Astrocyte of the spinal cord (primary cell): ENCODE measurements around the gene NCOA3.

Experiments used
- DNase-seq: peaks from one replicate; pipeline ENCODE4 v3.0.0; 2011; ENCODE audit warnings: low read depth, low spot score
- H3K4me3 ChIP-seq: 2 replicates; pipeline ENCODE4 v1.5.1; 2011; ENCODE audit warnings: low read depth, mild to moderate bottlenecking, low read length, moderate library complexity
- in situ Hi-C: cut with HindIII; loops from 2 replicates; pipeline ENCODE4 v1.10.0; 2017; ENCODE audit warnings: low sequenced_read_pairs
- TF ChIP-seq, protein P1 (sequence below): IDR thresholded peaks from 2 replicates; pipeline ENCODE4 v1.5.1; 2012; ENCODE audit warnings: low read depth, mild to moderate bottlenecking, low read length, inconsistent platforms

Gene NCOA3

DNA sequence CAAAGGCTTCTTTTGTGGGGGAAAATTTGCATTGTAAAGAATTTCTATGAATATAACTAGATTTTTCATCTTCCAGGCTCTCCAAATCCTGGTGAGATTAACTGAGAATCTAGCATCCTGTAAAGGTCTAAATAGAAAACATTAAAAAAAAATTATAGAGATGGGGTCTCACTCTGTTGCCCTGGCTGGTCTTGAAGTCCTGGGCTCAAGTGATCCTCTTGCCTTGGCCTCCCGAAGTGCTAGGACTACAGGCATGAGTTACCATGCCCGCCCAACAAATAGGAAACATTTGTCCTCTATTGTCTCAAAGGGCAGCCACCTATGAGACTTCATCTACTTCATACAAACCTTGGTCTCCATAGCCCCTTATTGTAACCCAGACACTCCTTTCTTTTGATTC is 25.2 kb upstream of the NCOA3 start:
- DNase-seq = no peak
- in situ Hi-C loops = no loop called here
- TF ChIP-seq, protein P1, sequence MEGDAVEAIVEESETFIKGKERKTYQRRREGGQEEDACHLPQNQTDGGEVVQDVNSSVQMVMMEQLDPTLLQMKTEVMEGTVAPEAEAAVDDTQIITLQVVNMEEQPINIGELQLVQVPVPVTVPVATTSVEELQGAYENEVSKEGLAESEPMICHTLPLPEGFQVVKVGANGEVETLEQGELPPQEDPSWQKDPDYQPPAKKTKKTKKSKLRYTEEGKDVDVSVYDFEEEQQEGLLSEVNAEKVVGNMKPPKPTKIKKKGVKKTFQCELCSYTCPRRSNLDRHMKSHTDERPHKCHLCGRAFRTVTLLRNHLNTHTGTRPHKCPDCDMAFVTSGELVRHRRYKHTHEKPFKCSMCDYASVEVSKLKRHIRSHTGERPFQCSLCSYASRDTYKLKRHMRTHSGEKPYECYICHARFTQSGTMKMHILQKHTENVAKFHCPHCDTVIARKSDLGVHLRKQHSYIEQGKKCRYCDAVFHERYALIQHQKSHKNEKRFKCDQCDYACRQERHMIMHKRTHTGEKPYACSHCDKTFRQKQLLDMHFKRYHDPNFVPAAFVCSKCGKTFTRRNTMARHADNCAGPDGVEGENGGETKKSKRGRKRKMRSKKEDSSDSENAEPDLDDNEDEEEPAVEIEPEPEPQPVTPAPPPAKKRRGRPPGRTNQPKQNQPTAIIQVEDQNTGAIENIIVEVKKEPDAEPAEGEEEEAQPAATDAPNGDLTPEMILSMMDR = no peak

DNA sequence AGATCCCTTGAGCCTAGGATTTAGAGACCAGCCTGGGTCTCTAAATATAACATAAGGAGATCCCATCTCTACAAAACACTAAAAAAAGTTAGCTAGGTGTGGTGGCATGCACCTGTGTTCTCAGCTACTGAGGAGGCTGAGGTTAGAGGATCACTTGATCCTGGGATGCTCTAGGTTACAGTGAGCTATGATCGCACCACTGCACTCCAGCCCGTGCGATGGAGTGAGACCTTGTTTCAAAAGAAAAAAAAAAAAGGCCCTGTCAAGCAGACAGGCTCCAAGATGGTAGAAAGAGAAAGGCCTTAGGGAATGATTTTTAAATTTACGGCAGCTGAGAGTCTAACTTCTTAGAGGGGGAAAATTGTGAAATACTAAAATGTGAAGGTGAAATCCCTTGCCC is 22.6 kb upstream of the NCOA3 start:
- in situ Hi-C loops = no loop called here
- TF ChIP-seq, protein P1 = no peak
- no peak overlapping the region for H3K4me3 ChIP-seq
- no peak for DNase-seq

More for the DNA sequence above, 25.2 kb upstream of the NCOA3 start:
- no peak overlapping the region for H3K4me3 ChIP-seq

DNA sequence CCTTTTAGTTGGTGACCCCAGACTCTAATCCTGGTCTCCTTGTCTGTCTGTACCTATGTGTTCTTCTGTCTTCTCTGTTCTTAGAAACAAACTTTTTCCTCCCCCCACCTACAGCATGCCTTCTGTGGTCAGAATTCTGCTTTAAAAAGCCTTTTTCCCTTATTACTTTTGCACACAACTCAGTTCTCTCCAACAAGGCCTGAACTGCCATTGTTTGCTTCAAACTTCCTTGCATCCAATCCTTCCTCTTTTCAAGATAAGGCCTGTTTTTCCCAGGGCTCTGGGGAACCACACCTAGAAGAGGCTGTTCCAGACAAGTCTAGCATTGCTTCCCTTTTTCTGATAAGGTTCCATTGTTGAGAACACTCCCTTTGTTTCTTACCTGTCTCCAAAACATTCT is 22.2 kb upstream of the NCOA3 start:
- in situ Hi-C loops = no loop called here
- TF ChIP-seq, protein P1 = no peak
- H3K4me3 ChIP-seq = no peak overlapping the region
- DNase-seq = no peak

DNA sequence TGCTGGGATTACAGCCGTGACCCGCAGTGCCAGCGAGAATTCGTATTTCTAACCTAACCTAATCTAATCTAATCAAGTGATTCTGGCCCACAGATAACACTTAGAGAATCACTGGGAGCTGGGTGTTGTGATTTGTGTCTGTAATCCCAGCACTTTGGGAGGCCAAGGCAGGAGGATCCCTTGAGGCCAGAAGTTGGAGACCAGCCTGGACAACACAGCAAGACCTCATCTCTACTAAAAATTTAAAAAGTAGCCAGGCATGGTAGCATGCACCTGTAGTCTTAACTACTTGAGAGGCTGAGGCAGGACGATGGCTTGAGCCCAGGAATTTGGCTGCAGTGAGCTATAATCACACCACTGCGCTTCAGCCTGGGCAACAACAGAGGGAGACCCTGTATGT is 21.4 kb upstream of the NCOA3 start:
- in situ Hi-C loops = no loop called here
- DNase-seq = no peak
- TF ChIP-seq, protein P1 = no peak
- no peak overlapping the region for H3K4me3 ChIP-seq

DNA sequence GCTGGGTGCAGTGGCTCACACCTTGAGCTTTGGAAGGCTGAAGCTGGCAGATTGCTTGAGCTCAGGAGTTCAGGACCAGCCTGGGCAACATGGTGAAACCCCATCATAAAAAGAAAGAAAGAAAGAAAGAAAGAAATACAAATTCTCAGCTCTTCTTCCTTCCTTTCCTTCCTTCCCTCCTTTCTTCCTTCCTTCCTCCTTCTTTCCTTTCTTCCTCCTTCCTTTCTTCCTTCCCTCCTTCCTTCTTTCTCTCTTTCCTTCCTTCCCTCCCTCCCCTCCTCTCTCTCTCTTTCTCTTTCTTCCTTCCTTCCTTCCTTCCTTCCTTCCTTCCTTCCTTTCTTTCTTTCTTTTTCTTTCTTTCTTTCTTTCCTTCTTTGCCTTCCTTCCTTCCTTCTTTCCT is 21.0 kb upstream of the NCOA3 start:
- DNase-seq = no peak
- no peak overlapping the region for H3K4me3 ChIP-seq
- in situ Hi-C loops = no loop called here
- TF ChIP-seq, protein P1 = no peak

DNA sequence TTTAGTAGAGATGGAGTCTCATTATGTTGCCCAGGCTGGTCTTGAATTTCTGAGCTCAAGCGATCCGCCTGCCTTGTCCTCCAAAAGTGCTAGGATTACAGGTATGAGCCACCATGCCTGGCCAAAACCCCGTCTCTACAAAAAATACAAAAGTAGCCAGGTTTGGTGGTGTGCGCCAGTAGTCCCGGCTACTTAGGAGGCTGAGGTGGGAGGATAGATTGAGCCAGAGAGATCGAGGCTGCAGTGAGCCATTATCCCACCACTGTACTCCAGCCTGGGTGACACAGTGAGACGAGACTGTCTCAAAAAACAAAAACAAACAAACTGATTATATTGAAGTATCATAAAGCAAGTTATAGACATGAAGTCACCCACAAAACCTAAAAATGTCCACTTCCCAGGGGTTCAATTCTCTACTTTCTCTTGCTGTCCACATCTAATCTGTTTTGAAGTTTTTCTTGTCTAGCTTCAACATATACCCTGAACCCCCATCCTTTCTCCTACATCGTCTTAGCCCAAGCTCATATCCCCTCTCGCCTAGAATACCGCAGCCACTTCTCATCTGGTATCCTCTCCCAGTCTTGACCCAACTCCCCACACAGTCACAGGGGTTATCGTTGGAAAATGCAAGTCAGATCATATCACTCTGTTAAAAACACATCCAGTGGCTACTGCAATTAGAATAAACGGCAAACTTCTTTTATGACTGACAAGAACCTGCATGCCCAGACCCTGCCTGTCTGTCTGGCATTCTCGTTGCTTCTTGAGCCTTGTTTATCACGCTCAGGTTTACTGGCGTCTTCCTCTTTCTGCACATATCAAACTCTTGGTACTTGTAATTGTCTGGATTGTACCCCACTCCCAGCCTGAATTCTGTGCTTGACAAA is 20.1 kb upstream of the NCOA3 start:
- in situ Hi-C loops = no loop called here
- TF ChIP-seq, protein P1 = no peak
- no peak for DNase-seq
- H3K4me3 ChIP-seq = no peak overlapping the region
